NB4 (cell line): ENCODE data around the gene KRTAP20-1.

Source experiments
- CTCF ChIP-seq: IDR thresholded peaks from one replicate; pipeline ENCODE4 v1.5.1; 2012; ENCODE audit warnings: low read depth, low read length
- MAX ChIP-seq: IDR thresholded peaks from 2 replicates; pipeline ENCODE4 v1.6.1; 2011; ENCODE audit warnings: low read depth, low read length
- POLR2A ChIP-seq: IDR thresholded peaks from 2 replicates; pipeline ENCODE4 v1.6.1; 2011; ENCODE audit warnings: mild to moderate bottlenecking; ENCODE audit not compliant: insufficient read length; ENCODE audit errors: extremely low read depth

GRCh38 chr21:30638686-30639085 lies 22.5 kb downstream of the KRTAP20-1 start:
- TF ChIP-seq CTCF (no peak), POLR2A (no peak), MAX (no peak)
